ENCODE data around the gene ZNF253. TPM values are rescaled to one million over a fixed set of nuclear protein-coding genes. Genes with fewer than 3 reads are reported as not detected.
"Not testable (repeated sequence)": the region's sequence is repeated elsewhere in the genome, so short reads cannot be mapped to it uniquely, and the experiment has no call there.

The ZNF253 gene
- total RNA-seq, 4 donors from 2014 or later: 25.7 to 31.6 (median 27.2) TPM

- H3K27ac ChIP-seq: no peak overlapping the region
These were observed 44.0 kb downstream of the ZNF253 start for GRCh38 chr19:19909654-19910053.

GRCh38 chr19:19911150-19911549 is 45.5 kb downstream of the ZNF253 start:
- H3K27me3 ChIP-seq: no peaks in the 10 kb centered on the region
- DNase-seq: no peak
- H3K36me3 ChIP-seq: no peaks in the 10 kb centered on the region
- no peaks in the 10 kb centered on the region for H3K9me3 ChIP-seq
- peaks cover 3 to 4% of the 10 kb centered on the region in 2 donors for H3K4me1 ChIP-seq
- no peak for TF ChIP-seq POLR2A (IDR thresholded peaks at IDR 0.05)
- no peak for TF ChIP-seq CTCF (IDR thresholded peaks at IDR 0.05)
- intact Hi-C loops (cut with DNase I): no loop called here
- WGBS, 2 donors: 89 to 95% methylated on average over 1 of the region's 1 CpG
- H3K4me3 ChIP-seq (replicated peaks in 1 of 3): no peak overlapping the region
- H3K27ac ChIP-seq: no peak overlapping the region

More at GRCh38 chr19:19909654-19910053, 44.0 kb downstream of the ZNF253 start:
- Histone ChIP-seq H3K36me3 (no peaks in the 10 kb centered on the region), H3K27me3 (no peaks in the 10 kb centered on the region), H3K9me3 (no peaks in the 10 kb centered on the region), H3K4me3 (replicated peaks in 1 of 3) (no peak overlapping the region), H3K4me1 (peaks cover 3 to 4% of the 10 kb centered on the region in 2 donors)
- DNase-seq: no peak
- intact Hi-C loops (cut with DNase I): no loop called here
- WGBS, 2 donors: 95 to 96% methylated on average over 2 of the region's 2 CpGs
- TF ChIP-seq CTCF (IDR thresholded peaks at IDR 0.05) (no peak), POLR2A (IDR thresholded peaks at IDR 0.05) (no peak)

- no peak for DNase-seq
These were observed 48.9 kb downstream of the ZNF253 start for GRCh38 chr19:19914596-19914995.

GRCh38 chr19:19930417-19930816 is 64.7 kb downstream of the ZNF253 start:
- WGBS, 2 donors: 61 to 63% methylated on average over 7 of the region's 7 CpGs
- H3K4me3 ChIP-seq (replicated peaks in 1 of 3); intact Hi-C loops (cut with DNase I); H3K9me3 ChIP-seq; H3K27ac ChIP-seq; H3K4me1 ChIP-seq; H3K27me3 ChIP-seq: not testable (repeated sequence)
- peak; percentile 65 to 66 for DNase-seq
- TF ChIP-seq CTCF (IDR thresholded peaks at IDR 0.05): peak in 4 of 6 experiments; percentile 28 to 59 (median 35)
- H3K36me3 ChIP-seq: peaks cover 12 to 16% of the 10 kb centered on the region in 2 donors

More at GRCh38 chr19:19914596-19914995, 48.9 kb downstream of the ZNF253 start:
- Histone ChIP-seq H3K36me3 (no peaks in the 10 kb centered on the region), H3K27ac (no peak overlapping the region), H3K9me3 (no peaks in the 10 kb centered on the region), H3K27me3 (no peaks in the 10 kb centered on the region), H3K4me1 (peaks cover 0 to 4% of the 10 kb centered on the region in 2 donors), H3K4me3 (replicated peaks in 1 of 3) (no peak overlapping the region)
- 86 to 89% methylated on average over 3 of the region's 3 CpGs for WGBS, 2 donors
- intact Hi-C loops (cut with DNase I): no loop called here
- TF ChIP-seq CTCF (IDR thresholded peaks at IDR 0.05): no peak
- TF ChIP-seq POLR2A (IDR thresholded peaks at IDR 0.05): no peak

GRCh38 chr19:19933432-19934314 is 68.0 kb downstream of the ZNF253 start:
- H3K4me3 ChIP-seq (replicated peaks in 1 of 3); H3K4me1 ChIP-seq; H3K27ac ChIP-seq; H3K27me3 ChIP-seq; intact Hi-C loops (cut with DNase I); H3K9me3 ChIP-seq; DNase-seq: not testable (repeated sequence)
- peaks cover 11 to 12% of the 10 kb centered on the region in 2 donors for H3K36me3 ChIP-seq
- WGBS, 2 donors: 89% methylated on average over 3 of the region's 3 CpGs
